Lower lobe of right lung (tissue), 2 donors: ENCODE data around the gene SGCE. TPM values are rescaled to one million over a fixed set of nuclear protein-coding genes. Genes with fewer than 3 reads are reported as not detected.

Experiments
- ATAC-seq, 2 donors: fragments of 200-7000 bp; cut with Tn5 transposase; one replicate each; pipeline ENCODE4 v1.9.1; 2020 to 2022; ENCODE audit warnings: mild to moderate bottlenecking in 2 of 2, moderate library complexity in 2 of 2
- DNase-seq: peaks from one replicate; pipeline ENCODE4 v3.0.0-alpha.2; 2020
- H3K27ac ChIP-seq: fragments of 200-600 bp; one replicate; pipeline ENCODE4 v1.8.0; 2022
- H3K27me3 ChIP-seq: fragments of 200-600 bp; one replicate; pipeline ENCODE4 v1.8.0; 2022; ENCODE audit warnings: low read depth
- H3K36me3 ChIP-seq: fragments of 200-600 bp; one replicate; pipeline ENCODE4 v1.8.0; 2022; ENCODE audit warnings: mild to moderate bottlenecking
- H3K4me1 ChIP-seq: fragments of 200-600 bp; one replicate; pipeline ENCODE4 v1.8.0; 2022
- H3K4me3 ChIP-seq: fragments of 200-600 bp; one replicate; pipeline ENCODE4 v1.8.0; 2022; ENCODE audit warnings: mild to moderate bottlenecking
- H3K9me3 ChIP-seq: fragments of 200-600 bp; one replicate; pipeline ENCODE4 v1.8.0; 2022
- intact Hi-C: fragments of 100-400 bp; cut with DNase I; formaldehyde crosslinking; loops from one replicate; pipeline ENCODE4 v1.11.0; 2022
- total RNA-seq: library from RNA; stranded (reverse); fragmentation: NEBNext Ultra II Directional; extraction: Animal tissue kit (Norgen Biotek cat#: 25700); gene quantifications from one replicate; pipeline ENCODE4 v1.2.1, GENCODE V29; 2021
- TF ChIP-seq, protein P1 (sequence below): fragments of 200-600 bp; IDR thresholded peaks from one replicate; pipeline ENCODE4 v1.8.0; 2022; ENCODE audit warnings: antibody characterized with exemption, mild to moderate bottlenecking
- donor health status: DM: no; HTN: yes; CAD: no; lungs with severe emphysema.

The SGCE gene
- total RNA-seq, 1 donor from 2014 or later = 47.1 TPM

DNA sequence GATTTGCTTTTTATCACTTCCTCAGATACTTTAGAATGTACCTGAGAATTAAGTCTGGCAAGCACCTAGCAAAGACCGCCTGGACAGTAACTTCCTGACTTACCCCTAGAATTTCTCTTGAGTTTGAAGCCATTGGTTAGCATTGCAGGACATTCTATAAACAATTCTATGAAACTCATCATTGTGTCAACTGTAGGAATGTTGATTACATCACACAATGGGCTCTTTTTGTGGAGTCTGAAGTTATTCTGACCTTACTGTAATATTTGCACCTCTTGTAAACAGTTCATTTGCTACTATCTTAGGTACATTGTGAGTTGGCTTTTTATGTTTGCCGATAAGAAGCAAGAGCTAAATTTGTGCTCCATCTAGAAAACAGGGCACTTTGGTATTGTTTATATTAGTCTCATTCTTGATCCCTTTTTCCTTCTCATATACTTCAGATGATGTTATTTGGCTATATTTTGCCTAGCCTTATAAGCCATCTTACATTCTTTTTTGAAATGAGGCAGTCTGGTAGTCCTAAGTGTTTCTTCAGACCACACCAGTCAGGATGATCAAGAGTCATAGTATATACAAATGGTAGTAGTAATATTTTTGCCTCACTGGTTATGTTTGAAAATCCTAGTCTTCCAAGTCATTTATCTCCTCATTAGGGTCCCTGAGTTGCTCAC, 94.0 kb downstream of the SGCE start:
- Histone ChIP-seq H3K4me3 (no peak overlapping the region), H3K4me1 (no peaks in the 10 kb centered on the region), H3K36me3 (peaks cover 7% of the 10 kb centered on the region), H3K27me3 (no peaks in the 10 kb centered on the region), H3K9me3 (no peaks in the 10 kb centered on the region), H3K27ac (no peak overlapping the region)
- DNase-seq (no peak), ATAC-seq (no peak)
- TF ChIP-seq, protein P1, sequence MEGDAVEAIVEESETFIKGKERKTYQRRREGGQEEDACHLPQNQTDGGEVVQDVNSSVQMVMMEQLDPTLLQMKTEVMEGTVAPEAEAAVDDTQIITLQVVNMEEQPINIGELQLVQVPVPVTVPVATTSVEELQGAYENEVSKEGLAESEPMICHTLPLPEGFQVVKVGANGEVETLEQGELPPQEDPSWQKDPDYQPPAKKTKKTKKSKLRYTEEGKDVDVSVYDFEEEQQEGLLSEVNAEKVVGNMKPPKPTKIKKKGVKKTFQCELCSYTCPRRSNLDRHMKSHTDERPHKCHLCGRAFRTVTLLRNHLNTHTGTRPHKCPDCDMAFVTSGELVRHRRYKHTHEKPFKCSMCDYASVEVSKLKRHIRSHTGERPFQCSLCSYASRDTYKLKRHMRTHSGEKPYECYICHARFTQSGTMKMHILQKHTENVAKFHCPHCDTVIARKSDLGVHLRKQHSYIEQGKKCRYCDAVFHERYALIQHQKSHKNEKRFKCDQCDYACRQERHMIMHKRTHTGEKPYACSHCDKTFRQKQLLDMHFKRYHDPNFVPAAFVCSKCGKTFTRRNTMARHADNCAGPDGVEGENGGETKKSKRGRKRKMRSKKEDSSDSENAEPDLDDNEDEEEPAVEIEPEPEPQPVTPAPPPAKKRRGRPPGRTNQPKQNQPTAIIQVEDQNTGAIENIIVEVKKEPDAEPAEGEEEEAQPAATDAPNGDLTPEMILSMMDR = no peak
- intact Hi-C loops = no loop called here

DNA sequence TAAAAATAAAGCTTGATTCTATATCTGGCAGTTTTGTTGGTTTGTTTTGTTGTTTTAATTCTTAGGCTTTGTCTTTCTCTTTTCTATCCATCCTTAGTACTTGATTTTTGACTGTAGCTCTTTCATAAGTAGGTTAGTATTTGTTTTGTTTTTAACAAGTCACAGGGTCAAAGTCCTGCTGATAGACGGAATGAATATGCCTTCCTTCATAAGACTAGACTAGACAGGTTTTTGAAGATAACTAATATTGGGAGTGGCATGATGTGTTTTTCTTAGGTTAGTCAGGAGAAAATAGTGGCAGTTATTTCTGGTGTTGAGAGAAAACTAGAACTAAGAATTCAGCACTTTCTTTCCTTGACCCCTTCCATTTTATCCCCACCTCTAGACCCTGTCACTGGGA, 96.0 kb downstream of the SGCE start:
- intact Hi-C loops = no loop called here
- no peak for ATAC-seq
- H3K9me3 ChIP-seq = no peaks in the 10 kb centered on the region

DNA sequence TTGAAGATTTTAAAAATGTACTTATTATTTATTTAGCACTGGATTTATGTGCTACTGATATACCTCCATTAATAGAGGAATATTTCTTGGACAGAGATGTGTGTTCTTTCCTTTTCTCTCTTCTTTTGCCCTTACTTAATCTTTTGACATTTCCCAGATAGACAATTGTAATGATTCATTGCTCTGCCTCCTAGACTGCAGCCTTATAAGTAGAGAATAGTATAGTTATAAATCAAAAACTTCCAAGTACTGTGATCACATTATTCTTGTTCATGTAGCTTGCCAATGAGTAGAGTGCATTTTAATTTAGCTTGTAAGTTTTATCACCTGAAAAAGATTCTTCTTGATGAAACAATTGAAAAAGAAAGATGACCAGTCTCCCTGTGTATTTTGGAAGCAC, 98.7 kb downstream of the SGCE start:
- intact Hi-C loops = no loop called here

More for the DNA sequence above, 96.0 kb downstream of the SGCE start:
- H3K4me1 ChIP-seq = no peaks in the 10 kb centered on the region
- no peak overlapping the region for H3K4me3 ChIP-seq
- no peak for DNase-seq
- TF ChIP-seq, protein P1 = no peak
- peaks cover 15% of the 10 kb centered on the region for H3K36me3 ChIP-seq
- H3K27me3 ChIP-seq = no peaks in the 10 kb centered on the region
- no peak overlapping the region for H3K27ac ChIP-seq

DNA sequence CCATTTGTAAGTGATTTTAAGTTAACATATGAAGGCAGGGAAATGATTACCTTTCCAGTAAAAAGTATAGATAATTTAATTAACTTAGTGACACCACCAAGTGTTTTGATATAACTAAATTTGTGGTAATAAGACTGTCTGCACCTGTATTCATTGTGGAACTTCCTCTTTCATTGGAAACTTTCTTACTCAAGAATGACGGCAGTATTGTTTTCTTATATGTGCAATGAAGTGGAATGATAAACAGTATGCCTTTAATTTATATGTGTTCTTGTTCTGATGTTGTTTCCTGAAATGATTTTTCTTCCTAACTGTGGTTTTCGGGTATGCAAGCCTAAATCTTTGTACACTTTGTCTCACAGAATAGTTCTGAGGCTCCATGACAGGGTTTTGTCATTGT, 99.9 kb downstream of the SGCE start:
- Histone ChIP-seq H3K27me3 (no peaks in the 10 kb centered on the region), H3K27ac (no peak overlapping the region), H3K36me3 (peaks cover 47% of the 10 kb centered on the region), H3K4me3 (no peak overlapping the region), H3K9me3 (no peaks in the 10 kb centered on the region), H3K4me1 (no peaks in the 10 kb centered on the region)
- ATAC-seq (no peak), DNase-seq (no peak)
- TF ChIP-seq, protein P1 = no peak
- intact Hi-C loops = no loop called here

More for the DNA sequence above, 98.7 kb downstream of the SGCE start:
- Histone ChIP-seq H3K9me3 (no peaks in the 10 kb centered on the region), H3K4me1 (no peaks in the 10 kb centered on the region), H3K36me3 (peaks cover 35% of the 10 kb centered on the region), H3K27ac (no peak overlapping the region), H3K4me3 (no peak overlapping the region), H3K27me3 (no peaks in the 10 kb centered on the region)
- DNase-seq (no peak), ATAC-seq (no peak)
- TF ChIP-seq, protein P1 = no peak

DNA sequence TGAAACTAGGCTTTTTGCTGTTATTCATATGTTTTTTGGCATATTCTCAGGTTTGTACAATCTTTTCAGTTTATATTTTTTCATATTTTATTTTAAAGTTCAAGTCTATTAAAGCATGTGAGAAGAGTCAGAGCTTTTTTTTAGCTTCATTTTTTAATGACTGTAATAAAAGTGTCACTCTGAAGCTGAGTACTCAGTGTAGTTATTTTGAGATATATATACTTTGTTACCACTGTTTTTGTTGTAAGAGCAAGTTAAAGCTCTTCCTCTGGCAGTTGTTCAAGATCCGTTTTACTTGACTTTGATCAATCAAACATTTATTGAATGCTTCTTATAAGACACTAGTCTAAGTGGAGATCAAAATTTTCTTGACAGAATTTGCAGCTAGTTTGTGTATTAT, 108.8 kb downstream of the SGCE start:
- H3K4me3 ChIP-seq = no peak overlapping the region
- H3K27ac ChIP-seq = no peak overlapping the region
- ATAC-seq (no peak), DNase-seq (no peak)
- peaks cover 21% of the 10 kb centered on the region for H3K36me3 ChIP-seq
- no peaks in the 10 kb centered on the region for H3K4me1 ChIP-seq
- TF ChIP-seq, protein P1 = no peak
- intact Hi-C loops = no loop called here
- H3K27me3 ChIP-seq = no peaks in the 10 kb centered on the region
- no peaks in the 10 kb centered on the region for H3K9me3 ChIP-seq
